HepG2 (cell line): ENCODE data around the gene VPS13D. TPM values are rescaled to one million over a fixed set of nuclear protein-coding genes. Genes with fewer than 3 reads are reported as not detected.

ENCODE experiments used
- ARNTL ChIP-seq: sonication (generic); formaldehyde crosslinking; IDR thresholded peaks from 2 replicates; pipeline ENCODE4 v1.4.0; 2020; ENCODE audit warnings: mild to moderate bottlenecking, missing genetic modification reagents
- CBX5 ChIP-seq: sonication (generic); formaldehyde crosslinking; IDR thresholded peaks from 2 replicates; pipeline ENCODE4 v1.4.0; 2020; ENCODE audit warnings: missing genetic modification reagents, borderline replicate concordance
- ELF4 ChIP-seq: sonication (generic); formaldehyde crosslinking; IDR thresholded peaks from 2 replicates; pipeline ENCODE4 v1.5.0; 2020; ENCODE audit warnings: missing genetic modification reagents, mild to moderate bottlenecking, moderate library complexity, borderline replicate concordance
- HES4 ChIP-seq: sonication (generic); formaldehyde crosslinking; IDR thresholded peaks from 2 replicates; pipeline ENCODE4 v1.9.0; 2021; ENCODE audit warnings: mild to moderate bottlenecking, missing genetic modification reagents, borderline replicate concordance
- JUN ChIP-seq: sonication (generic); formaldehyde crosslinking; IDR thresholded peaks from 2 replicates; pipeline ENCODE4 v1.4.0; 2020; ENCODE audit warnings: mild to moderate bottlenecking, missing genetic modification reagents
- KLF16 ChIP-seq, 2 experiments: sonication (generic) in 1 of 2; formaldehyde crosslinking in 1 of 2; IDR thresholded peaks; 2 replicates each; pipeline versions ENCODE4 v1.6.1 to v1.8.0; 2016 to 2023; ENCODE audit warnings: missing genetic modification reagents in 2 of 2, missing compliant biosample characterization in 1 of 2
- MXD4 ChIP-seq: IDR thresholded peaks from 2 replicates; pipeline ENCODE4 v1.6.1; 2016; ENCODE audit warnings: mild to moderate bottlenecking, missing biosample characterization, missing genetic modification reagents
- MXI1 ChIP-seq: IDR thresholded peaks from 3 replicates; pipeline ENCODE4 v1.6.1; 2012; ENCODE audit warnings: low read depth, low read length, inconsistent platforms, borderline replicate concordance
- NCOA5 ChIP-seq: sonication (generic); formaldehyde crosslinking; IDR thresholded peaks from 2 replicates; pipeline ENCODE4 v1.4.0; 2020; ENCODE audit warnings: missing genetic modification reagents
- PHF21A ChIP-seq: sonication (generic); formaldehyde crosslinking; IDR thresholded peaks from 2 replicates; pipeline ENCODE4 v1.5.0; 2020; ENCODE audit warnings: mild to moderate bottlenecking, missing genetic modification reagents
- THYN1 ChIP-seq: sonication (generic); formaldehyde crosslinking; IDR thresholded peaks from 2 replicates; pipeline ENCODE4 v1.8.1; 2023; ENCODE audit warnings: low read depth, mild to moderate bottlenecking, moderate library complexity, missing genetic modification reagents, borderline replicate concordance
- ZMYM2 ChIP-seq: sonication (generic); formaldehyde crosslinking; IDR thresholded peaks from 2 replicates; pipeline ENCODE4 v1.8.0; 2022; ENCODE audit warnings: mild to moderate bottlenecking, missing genetic modification reagents
- ZNF337 ChIP-seq: sonication (generic); formaldehyde crosslinking; IDR thresholded peaks from 2 replicates; pipeline ENCODE4 v1.5.1; 2020; ENCODE audit warnings: missing genetic modification reagents, low read depth, mild to moderate bottlenecking, borderline replicate concordance
- ZNF460 ChIP-seq: sonication (generic); formaldehyde crosslinking; IDR thresholded peaks from 2 replicates; pipeline ENCODE4 v1.5.1; 2020; ENCODE audit warnings: missing genetic modification reagents, mild to moderate bottlenecking, borderline replicate concordance
- ZNF782 ChIP-seq: sonication (generic); formaldehyde crosslinking; IDR thresholded peaks from 2 replicates; pipeline ENCODE4 v1.4.0; 2020; ENCODE audit warnings: missing genetic modification reagents, mild to moderate bottlenecking, borderline replicate concordance
- ZSCAN31 ChIP-seq: sonication (generic); formaldehyde crosslinking; IDR thresholded peaks from 2 replicates; pipeline ENCODE4 v1.5.0; 2020; ENCODE audit warnings: low read depth, mild to moderate bottlenecking, missing genetic modification reagents
- polyA plus RNA-seq, 8 experiments: library from polyadenylated mRNA; depleted of rRNA in 3 of 8; stranded (reverse) in 7 of 8; unstranded in 1 of 8; fragments of >200 nt; fragmentation: Illumina TruSeq in 4 of 8; extraction: Trizol in 4 of 8; gene quantifications; 2 replicates each; pipeline versions ENCODE4 v1.2.1 to v1.2.3, GENCODE V29; 2011 to 2016; ENCODE audit warnings: low read depth in 4 of 8, missing spikeins in 1 of 8, mixed read lengths in 1 of 8; ENCODE audit not compliant: insufficient read depth in 1 of 8
- total RNA-seq, 5 experiments: library from RNA; depleted of rRNA; stranded (reverse); fragments of >200 nt; fragmentation: Illumina TruSeq; extraction: Trizol; gene quantifications; 2 replicates each; pipeline ENCODE4 v1.2.3, GENCODE V29; 2016; ENCODE audit warnings: low read depth in 1 of 5
- TF ChIP-seq, protein P1 (sequence below): sonication (generic); formaldehyde crosslinking; IDR thresholded peaks from 2 replicates; pipeline ENCODE4 v1.8.1; 2023; ENCODE audit warnings: mild to moderate bottlenecking, missing genetic modification reagents
- TF ChIP-seq, protein P2 (sequence below): sonication (generic); formaldehyde crosslinking; IDR thresholded peaks from 2 replicates; pipeline ENCODE4 v1.5.0; 2020; ENCODE audit warnings: mild to moderate bottlenecking, missing genetic modification reagents
- TF ChIP-seq, protein P3 (sequence below): sonication (generic); formaldehyde crosslinking; IDR thresholded peaks from 2 replicates; pipeline ENCODE4 v1.4.0; 2020; ENCODE audit warnings: missing genetic modification reagents
- TF ChIP-seq, protein P4 (sequence below): sonication (generic); formaldehyde crosslinking; IDR thresholded peaks from 2 replicates; pipeline ENCODE4 v1.4.0; 2020; ENCODE audit warnings: missing genetic modification reagents

VPS13D gene
- total and polyA plus RNA-seq, 2 of the 13 experiments (the other 11 are each of a cell fraction or from before 2014, with no cell fraction given) = 8.6 to 13.9 TPM

DNA sequence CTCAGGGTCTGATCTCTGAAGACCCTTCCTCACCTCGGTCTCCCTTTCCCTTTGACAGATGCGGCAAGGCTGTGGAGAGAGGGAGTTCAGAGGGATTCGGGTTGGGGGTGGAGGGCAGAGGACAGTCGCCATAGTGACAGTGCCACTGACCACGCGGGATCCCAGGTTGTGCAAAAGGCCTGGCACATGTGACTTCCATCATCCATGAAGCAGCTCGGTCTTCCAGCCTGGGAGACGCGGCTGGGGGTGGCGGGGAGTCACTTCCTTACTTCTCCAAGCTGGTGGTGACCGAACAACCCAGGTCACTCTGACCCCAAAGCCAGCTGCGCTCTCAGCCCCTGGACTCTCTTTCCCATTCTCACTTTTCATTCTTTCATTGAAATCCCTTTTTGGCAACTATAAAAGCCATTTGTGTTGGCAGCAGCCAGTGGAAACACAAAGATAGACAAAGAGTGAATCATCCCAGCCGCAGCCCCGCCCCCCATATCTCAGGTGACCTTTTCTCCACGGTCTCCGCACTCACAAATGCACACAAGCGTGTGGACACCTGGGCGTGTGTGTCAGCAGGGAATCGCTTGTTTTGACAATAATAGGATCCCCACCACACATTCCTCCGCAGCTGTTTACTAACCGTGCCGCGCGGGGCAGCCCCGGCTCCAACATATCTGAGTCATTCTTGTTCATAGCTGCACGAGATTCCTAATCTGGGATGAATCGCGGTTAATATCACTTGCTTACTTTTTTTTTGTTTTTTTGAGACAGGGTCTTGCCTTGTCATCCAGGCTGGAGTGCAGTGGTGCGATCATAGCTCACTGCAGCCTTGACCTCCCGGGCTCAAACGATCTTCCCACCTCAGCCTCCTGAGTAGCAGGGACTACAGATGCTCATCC lies 319.9 kb downstream of the VPS13D start (continued):
- TF ChIP-seq ELF4 (no peak), NCOA5 (no peak), JUN (no peak), HES4 (CRISPR knock-in tag) (no peak), ZNF460 (no peak), CBX5 (CRISPR knock-in tag) (peak; percentile 47; the same call in 1 of the 2 replicates), PHF21A (CRISPR knock-in tag) (peak; percentile 63; the same call in 1 of the 2 replicates), MXI1 (peak; percentile 44; the same call in 1 of the 3 replicates), ZNF782 (CRISPR knock-in tag) (no peak), ZSCAN31 (CRISPR knock-in tag) (no peak; the same call in 1 of the 2 replicates), KLF16 (CRISPR knock-in tag; IDR thresholded peaks at IDR 0.05) (0 out of 4 replicates have a peak, but pooled peaks of 1 of the 2 experiments have one; percentile 21), THYN1 (CRISPR knock-in tag) (no peak), ZMYM2 (CRISPR knock-in tag) (0 out of 2 replicates have a peak, but pooled peaks have one; percentile 13), ZNF337 (CRISPR knock-in tag) (no peak), MXD4 (CRISPR knock-in tag) (no peak), ARNTL (CRISPR knock-in tag) (no peak)
- TF ChIP-seq, protein P1, sequence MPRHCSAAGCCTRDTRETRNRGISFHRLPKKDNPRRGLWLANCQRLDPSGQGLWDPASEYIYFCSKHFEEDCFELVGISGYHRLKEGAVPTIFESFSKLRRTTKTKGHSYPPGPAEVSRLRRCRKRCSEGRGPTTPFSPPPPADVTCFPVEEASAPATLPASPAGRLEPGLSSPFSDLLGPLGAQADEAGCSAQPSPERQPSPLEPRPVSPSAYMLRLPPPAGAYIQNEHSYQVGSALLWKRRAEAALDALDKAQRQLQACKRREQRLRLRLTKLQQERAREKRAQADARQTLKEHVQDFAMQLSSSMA = no peak
- TF ChIP-seq, protein P2, sequence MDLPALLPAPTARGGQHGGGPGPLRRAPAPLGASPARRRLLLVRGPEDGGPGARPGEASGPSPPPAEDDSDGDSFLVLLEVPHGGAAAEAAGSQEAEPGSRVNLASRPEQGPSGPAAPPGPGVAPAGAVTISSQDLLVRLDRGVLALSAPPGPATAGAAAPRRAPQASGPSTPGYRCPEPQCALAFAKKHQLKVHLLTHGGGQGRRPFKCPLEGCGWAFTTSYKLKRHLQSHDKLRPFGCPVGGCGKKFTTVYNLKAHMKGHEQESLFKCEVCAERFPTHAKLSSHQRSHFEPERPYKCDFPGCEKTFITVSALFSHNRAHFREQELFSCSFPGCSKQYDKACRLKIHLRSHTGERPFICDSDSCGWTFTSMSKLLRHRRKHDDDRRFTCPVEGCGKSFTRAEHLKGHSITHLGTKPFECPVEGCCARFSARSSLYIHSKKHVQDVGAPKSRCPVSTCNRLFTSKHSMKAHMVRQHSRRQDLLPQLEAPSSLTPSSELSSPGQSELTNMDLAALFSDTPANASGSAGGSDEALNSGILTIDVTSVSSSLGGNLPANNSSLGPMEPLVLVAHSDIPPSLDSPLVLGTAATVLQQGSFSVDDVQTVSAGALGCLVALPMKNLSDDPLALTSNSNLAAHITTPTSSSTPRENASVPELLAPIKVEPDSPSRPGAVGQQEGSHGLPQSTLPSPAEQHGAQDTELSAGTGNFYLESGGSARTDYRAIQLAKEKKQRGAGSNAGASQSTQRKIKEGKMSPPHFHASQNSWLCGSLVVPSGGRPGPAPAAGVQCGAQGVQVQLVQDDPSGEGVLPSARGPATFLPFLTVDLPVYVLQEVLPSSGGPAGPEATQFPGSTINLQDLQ (CRISPR knock-in tag) = 0 out of 2 replicates have a peak, but pooled peaks have one; percentile 37
- TF ChIP-seq, protein P3, sequence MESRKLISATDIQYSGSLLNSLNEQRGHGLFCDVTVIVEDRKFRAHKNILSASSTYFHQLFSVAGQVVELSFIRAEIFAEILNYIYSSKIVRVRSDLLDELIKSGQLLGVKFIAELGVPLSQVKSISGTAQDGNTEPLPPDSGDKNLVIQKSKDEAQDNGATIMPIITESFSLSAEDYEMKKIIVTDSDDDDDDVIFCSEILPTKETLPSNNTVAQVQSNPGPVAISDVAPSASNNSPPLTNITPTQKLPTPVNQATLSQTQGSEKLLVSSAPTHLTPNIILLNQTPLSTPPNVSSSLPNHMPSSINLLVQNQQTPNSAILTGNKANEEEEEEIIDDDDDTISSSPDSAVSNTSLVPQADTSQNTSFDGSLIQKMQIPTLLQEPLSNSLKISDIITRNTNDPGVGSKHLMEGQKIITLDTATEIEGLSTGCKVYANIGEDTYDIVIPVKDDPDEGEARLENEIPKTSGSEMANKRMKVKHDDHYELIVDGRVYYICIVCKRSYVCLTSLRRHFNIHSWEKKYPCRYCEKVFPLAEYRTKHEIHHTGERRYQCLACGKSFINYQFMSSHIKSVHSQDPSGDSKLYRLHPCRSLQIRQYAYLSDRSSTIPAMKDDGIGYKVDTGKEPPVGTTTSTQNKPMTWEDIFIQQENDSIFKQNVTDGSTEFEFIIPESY (CRISPR knock-in tag) = no peak; the same call in 1 of the 2 replicates
- TF ChIP-seq, protein P4, sequence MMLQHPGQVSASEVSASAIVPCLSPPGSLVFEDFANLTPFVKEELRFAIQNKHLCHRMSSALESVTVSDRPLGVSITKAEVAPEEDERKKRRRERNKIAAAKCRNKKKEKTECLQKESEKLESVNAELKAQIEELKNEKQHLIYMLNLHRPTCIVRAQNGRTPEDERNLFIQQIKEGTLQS (CRISPR knock-in tag) = 0 out of 2 replicates have a peak, but pooled peaks have one; percentile 23
